ENCODE data around the gene PHACTR1. TPM values are rescaled to one million over a fixed set of nuclear protein-coding genes. Genes with fewer than 3 reads are reported as not detected.

The PHACTR1 gene
- polyA plus RNA-seq, 1 of the 3 experiments (the other 2 are of a cell fraction) = 0.12 TPM

- TF ChIP-seq FOSL2 (IDR thresholded peaks at IDR 0.05; ENCODE audit: borderline replicate concordance, low read depth) = no peak
These were observed 207.2 kb downstream of the PHACTR1 start (continued) for GRCh38 chr6:12923644-12924235.

GRCh38 chr6:12924911-12925310 lies 208.3 kb downstream of the PHACTR1 start:
- Histone ChIP-seq H3K79me2 (ENCODE audit: insufficient read depth) (no peaks in the 10 kb centered on the region), H3K27me3 (ENCODE audit: insufficient read depth) (no peaks in the 10 kb centered on the region), H3K9me2 (no peaks in the 10 kb centered on the region), H3K4me3 (ENCODE audit: low read depth in 2 of 2, low read length in 1 of 2) (no peak overlapping the region), H3K9ac (no peak overlapping the region), H3K27ac (ENCODE audit: low read depth in 2 of 2, low read length in 1 of 2) (no peak overlapping the region), H3K9me3 (no peaks in the 10 kb centered on the region), H3K36me3 (replicated peaks in 1 of 2; ENCODE audit: control insufficient read depth in 1 of 2, insufficient read depth in 2 of 2, low read length in 1 of 2) (no peaks in the 10 kb centered on the region), H3F3A (replicated peaks; ENCODE audit: insufficient read depth) (no peaks in the 10 kb centered on the region), H2AFZ (ENCODE audit: low read depth) (no peak overlapping the region), H3K4me2 (no peak overlapping the region), H4K20me1 (ENCODE audit: insufficient read depth) (no peaks in the 10 kb centered on the region), H3K4me1 (ENCODE audit: control insufficient read depth in 1 of 2, insufficient read depth in 2 of 2, low read depth in 1 of 2, low read length in 1 of 2) (no peaks in the 10 kb centered on the region; a peak in 1 of 4 replicates)
- ChIA-PET POLR2A (no interaction called here), CTCF (interaction anchor here (0.5 to 2.3 kb wide), 2 partner anchors 13 to 206 kb away, joined by 3 to 10 read pairs; no protein-coding TSS in a partner anchor)
- no peak for DNase-seq
- 10% methylated on average over 1 of the region's 1 CpG for WGBS (ENCODE audit: low lambda C conversion rate)
- no peak for TF ChIP-seq RCOR1 (IDR thresholded peaks at IDR 0.05; ENCODE audit: low read length)
- TF ChIP-seq RXRA (IDR thresholded peaks at IDR 0.05; ENCODE audit: borderline replicate concordance, low read depth) = no peak
- TF ChIP-seq GABPA (IDR thresholded peaks at IDR 0.05; ENCODE audit: low read depth) = no peak

- ChIA-PET CTCF (interaction anchor here (2.8 kb wide), 1 partner anchor 16 kb away, joined by 16 read pairs; no protein-coding TSS in a partner anchor), POLR2A (no interaction called here)
- H3K4me1 ChIP-seq (ENCODE audit: control insufficient read depth in 1 of 2, insufficient read depth in 2 of 2, low read depth in 1 of 2, low read length in 1 of 2) = no peaks in the 10 kb centered on the region
- no peaks in the 10 kb centered on the region for H3F3A ChIP-seq (replicated peaks; ENCODE audit: insufficient read depth)
- no peak overlapping the region for H3K4me2 ChIP-seq
- H3K79me2 ChIP-seq (ENCODE audit: insufficient read depth) = no peaks in the 10 kb centered on the region
- WGBS (ENCODE audit: low lambda C conversion rate) = 12% methylated on average over 3 of the region's 5 CpGs
- no peak overlapping the region for H3K27ac ChIP-seq (ENCODE audit: low read depth in 2 of 2, low read length in 1 of 2)
- no peaks in the 10 kb centered on the region for H3K9me2 ChIP-seq
- H4K20me1 ChIP-seq (ENCODE audit: insufficient read depth) = no peaks in the 10 kb centered on the region
- DNase-seq = no peak
- H3K9me3 ChIP-seq = no peaks in the 10 kb centered on the region
- no peaks in the 10 kb centered on the region for H3K27me3 ChIP-seq (ENCODE audit: insufficient read depth)
- TF ChIP-seq EP300 (IDR thresholded peaks at IDR 0.05; ENCODE audit: borderline replicate concordance in 1 of 2, low read depth in 1 of 2, low read length in 1 of 2) = no peak
- no peak for TF ChIP-seq RXRA (IDR thresholded peaks at IDR 0.05; ENCODE audit: borderline replicate concordance, low read depth)
- TF ChIP-seq FOSL2 (IDR thresholded peaks at IDR 0.05; ENCODE audit: borderline replicate concordance, low read depth) = no peak
- TF ChIP-seq SIN3A (IDR thresholded peaks at IDR 0.05; ENCODE audit: borderline replicate concordance, low read depth, low read length) = no peak
- TF ChIP-seq FOXJ3 (CRISPR knock-in tag; IDR thresholded peaks at IDR 0.05) = no peak
- no peak for TF ChIP-seq SMC3 (IDR thresholded peaks at IDR 0.05; ENCODE audit: low read depth, low read length)
- TF ChIP-seq FOXM1 (IDR thresholded peaks at IDR 0.05; ENCODE audit: low read depth) = no peak
- TF ChIP-seq TEAD4 (IDR thresholded peaks at IDR 0.05; ENCODE audit: borderline replicate concordance, insufficient read depth) = no peak
- TF ChIP-seq YY1 (IDR thresholded peaks at IDR 0.05; ENCODE audit: low read depth) = no peak
- H3K36me3 ChIP-seq (replicated peaks in 1 of 2; ENCODE audit: control insufficient read depth in 1 of 2, insufficient read depth in 2 of 2, low read length in 1 of 2) = no peaks in the 10 kb centered on the region
- H2AFZ ChIP-seq (ENCODE audit: low read depth) = no peak overlapping the region
- H3K9ac ChIP-seq = no peak overlapping the region
- no peak overlapping the region for H3K4me3 ChIP-seq (ENCODE audit: low read depth in 2 of 2, low read length in 1 of 2)
These were observed 211.2 kb downstream of the PHACTR1 start for GRCh38 chr6:12927746-12928145.

Measured in SK-N-SH (cell line).